ENCODE results near the gene AHSG.
"Not testable (repeated sequence)": the region's sequence is repeated elsewhere in the genome, so short reads cannot be mapped to it uniquely, and the experiment has no call there.

The AHSG gene, protein sequence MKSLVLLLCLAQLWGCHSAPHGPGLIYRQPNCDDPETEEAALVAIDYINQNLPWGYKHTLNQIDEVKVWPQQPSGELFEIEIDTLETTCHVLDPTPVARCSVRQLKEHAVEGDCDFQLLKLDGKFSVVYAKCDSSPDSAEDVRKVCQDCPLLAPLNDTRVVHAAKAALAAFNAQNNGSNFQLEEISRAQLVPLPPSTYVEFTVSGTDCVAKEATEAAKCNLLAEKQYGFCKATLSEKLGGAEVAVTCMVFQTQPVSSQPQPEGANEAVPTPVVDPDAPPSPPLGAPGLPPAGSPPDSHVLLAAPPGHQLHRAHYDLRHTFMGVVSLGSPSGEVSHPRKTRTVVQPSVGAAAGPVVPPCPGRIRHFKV

DNA sequence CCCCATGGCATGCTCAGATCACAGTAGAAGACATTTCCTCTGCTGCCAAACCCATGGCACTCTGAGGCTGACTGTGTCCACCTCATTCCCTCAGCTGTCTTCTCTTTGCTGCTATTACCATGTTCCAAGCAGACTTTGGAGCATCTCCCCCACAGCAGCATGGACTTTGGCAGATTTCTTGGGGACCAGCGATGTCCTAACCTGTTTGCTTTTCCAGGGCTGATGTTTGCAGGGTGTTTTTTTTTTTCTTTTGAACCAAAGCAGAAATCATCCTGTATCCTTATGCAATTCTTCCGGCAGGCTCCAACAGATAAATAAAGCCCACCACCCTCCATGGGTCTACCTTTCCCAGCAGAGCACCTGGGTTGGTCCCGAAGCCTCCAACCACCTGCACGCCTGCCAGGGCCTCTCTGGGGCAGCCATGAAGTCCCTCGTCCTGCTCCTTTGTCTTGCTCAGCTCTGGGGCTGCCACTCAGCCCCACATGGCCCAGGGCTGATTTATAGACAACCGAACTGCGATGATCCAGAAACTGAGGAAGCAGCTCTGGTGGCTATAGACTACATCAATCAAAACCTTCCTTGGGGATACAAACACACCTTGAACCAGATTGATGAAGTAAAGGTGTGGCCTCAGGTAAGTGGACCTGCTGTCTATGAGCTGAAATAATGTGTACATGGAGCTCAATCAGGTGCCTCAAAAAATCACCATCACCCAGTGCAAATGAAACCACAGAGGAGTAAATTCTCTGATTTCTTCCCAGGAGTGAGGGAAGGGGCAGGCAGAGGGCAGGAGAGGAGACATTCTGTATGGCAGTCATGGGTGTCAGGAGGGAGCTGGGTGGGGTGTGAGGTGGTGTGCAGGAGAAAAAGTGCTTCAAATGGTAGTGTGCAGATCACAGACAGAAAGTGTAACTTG, at the start of gene AHSG:
Gene AHSG (plus strand): TSS at position 340 of the 916 bp plus-strand sequence. CDS start 82 bp downstream, at position 422.
- DNase-seq (ENCODE audit: low read depth in 2 of 2), result no peak

DNA sequence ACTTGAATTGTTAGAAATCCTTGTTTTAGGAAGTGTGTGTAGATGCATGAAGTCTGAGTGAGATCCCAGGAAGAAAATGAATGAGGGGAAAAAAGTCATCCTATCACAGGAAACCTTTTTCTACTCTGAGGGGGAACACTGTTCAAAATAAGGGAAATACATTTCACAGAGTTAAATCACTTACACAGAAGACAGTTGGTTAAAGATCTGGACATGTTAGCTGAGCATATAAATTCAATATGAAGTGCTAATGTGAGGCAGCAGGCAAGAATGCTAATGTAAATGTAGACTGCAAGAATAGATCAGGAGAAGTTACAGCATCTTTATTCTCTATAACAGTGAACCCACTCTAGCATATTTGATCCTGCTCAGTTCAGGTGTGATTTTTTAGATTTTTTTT, 48.3 kb upstream of the AHSG start:
- no peak for DNase-seq (ENCODE audit: low read depth in 2 of 2)

DNA sequence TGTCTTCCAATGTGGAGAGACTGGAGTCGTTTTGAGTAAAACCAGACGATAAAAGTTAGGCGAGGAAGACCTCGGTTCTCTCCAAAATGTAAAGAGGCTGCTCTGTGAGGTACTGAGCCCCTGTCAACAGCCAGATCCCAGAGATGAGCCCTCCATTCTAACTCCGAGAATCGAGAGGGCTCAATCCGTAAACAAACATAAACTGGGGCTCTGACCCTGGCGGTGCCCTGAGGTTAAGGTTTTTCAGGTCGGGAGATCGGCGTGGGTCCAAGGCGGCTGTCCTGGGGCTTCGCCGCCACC, 46.1 kb upstream of the AHSG start:
- DNase-seq (ENCODE audit: low read depth in 2 of 2), result no peak

DNA sequence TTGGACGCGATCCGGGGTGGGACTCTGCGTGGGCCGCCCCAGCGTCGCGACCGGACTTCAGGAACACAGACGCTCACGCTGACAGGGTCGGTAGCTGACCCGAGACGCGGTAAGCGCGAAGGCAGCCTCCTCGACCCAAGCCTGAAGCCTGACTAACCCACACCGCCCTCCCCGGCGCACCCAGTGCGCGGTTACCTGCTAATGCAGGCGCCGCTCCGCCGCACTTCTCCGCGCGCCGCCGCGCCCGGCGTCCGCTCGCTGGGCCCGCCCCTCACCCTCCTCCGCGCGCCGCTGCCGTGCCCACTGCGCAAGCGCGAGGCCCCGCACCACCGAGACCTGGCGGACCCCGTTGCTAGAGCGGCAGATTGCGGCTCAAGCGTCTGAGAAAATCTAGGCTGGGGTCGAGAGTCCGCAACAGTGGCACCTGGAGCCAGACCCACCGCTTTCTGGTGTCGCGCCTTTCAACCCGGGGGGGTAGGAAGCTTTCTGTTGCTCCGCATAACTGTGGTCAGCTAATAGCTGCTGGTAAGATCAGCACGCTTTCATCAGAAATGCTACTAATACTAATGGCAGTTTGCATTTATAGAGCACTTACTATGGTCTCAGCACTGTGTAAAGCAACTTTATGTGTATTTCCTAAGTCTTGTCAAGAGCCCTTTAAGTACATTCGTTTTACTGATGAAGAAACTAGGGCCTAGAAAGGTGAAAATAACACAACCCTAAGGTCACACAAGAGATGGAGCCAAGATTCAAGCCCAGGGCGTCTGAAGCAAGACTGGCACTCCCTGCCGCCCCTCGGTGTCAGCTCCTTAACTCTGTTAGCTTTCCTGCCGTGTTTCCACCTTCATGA, 45.6 kb upstream of the AHSG start, which contains the start of gene TBCCD1:
Gene TBCCD1 (minus strand): TSS at position 268 of the 850 bp plus-strand sequence. CDS start 3,010 bp downstream, outside the sequence.
- peak; percentile 86 to 92 for DNase-seq (ENCODE audit: low read depth in 2 of 2)

DNA sequence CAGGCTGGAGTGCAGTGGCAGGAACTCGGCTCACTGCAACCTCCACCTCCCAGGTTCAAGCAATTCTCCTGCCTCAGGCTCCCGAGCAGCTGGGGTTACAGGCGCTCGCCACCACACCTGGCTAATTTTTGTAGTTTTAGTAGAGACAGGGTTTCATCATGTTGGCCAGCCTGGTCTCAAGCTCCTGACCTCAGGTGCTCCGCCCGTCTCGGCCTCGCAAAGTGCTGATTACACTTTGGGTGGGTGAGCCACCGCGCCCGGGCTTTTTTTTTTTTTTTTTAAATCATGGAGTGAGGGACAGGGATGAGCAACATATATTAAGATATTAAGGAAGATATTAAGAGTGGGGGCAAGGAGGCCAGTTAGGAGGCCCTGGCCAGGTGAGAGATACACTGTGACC, 43.5 kb upstream of the AHSG start:
- not testable (repeated sequence) for DNase-seq (ENCODE audit: low read depth in 2 of 2)

DNA sequence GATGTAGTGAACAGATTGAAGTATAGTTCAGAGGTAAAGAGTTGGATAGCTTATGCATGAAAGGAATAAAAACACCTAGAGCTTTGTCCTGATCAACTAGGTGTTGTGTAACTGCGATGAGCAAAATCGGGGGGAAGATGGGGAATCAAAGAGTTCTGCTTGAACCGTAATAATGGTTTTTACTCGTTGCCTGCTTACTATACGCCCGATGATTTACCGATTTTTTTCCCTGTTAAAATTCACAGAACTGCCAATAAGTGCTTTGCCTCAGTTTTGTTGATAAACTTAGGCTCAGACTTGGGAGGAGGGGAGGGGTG, 43.1 kb upstream of the AHSG start:
- DNase-seq (ENCODE audit: low read depth in 2 of 2), result no peak

DNA sequence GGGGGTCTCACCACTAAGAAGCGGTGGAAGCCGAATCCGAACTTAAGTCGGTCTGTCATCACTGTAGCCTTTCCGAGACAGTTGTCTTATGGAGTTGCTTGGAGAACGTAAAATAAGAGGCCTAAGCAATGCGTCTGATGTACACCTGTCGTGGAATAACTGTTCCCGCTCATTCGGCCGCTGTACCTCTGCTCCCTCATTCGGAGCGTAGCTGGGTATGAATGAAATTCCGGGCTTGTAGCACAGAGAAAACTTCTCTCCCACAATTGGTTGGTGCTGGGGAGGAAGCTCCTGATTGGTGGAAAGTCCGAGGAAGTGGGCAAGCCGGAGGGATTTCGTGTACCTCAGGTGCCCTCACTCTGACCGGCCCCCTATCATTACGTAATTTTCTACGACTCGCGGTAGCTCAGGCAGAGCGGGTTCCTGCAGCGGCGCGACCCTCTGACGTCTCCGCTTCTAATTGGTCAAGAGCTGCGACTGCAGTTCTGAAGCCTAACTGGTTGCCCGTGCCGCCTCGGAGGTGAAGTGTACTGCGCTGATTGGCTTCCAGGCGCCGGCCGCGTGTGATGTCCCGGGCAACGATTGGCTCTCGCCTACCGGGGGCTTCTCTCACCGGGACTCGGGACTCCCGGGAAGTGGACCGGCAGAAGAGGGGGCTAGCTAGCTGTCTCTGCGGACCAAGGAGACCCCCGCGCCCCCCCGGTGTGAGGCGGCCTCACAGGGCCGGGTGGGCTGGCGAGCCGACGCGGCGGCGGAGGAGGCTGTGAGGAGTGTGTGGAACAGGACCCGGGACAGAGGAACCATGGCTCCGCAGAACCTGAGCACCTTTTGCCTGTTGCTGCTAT, 42.5 kb upstream of the AHSG start, which contains the start of gene DNAJB11:
Gene DNAJB11 (plus strand): TSS at position 625 of the 845 bp plus-strand sequence. CDS start 178 bp downstream, at position 803.
- peak; percentile 97 to 98 for DNase-seq (ENCODE audit: low read depth in 2 of 2)

DNA sequence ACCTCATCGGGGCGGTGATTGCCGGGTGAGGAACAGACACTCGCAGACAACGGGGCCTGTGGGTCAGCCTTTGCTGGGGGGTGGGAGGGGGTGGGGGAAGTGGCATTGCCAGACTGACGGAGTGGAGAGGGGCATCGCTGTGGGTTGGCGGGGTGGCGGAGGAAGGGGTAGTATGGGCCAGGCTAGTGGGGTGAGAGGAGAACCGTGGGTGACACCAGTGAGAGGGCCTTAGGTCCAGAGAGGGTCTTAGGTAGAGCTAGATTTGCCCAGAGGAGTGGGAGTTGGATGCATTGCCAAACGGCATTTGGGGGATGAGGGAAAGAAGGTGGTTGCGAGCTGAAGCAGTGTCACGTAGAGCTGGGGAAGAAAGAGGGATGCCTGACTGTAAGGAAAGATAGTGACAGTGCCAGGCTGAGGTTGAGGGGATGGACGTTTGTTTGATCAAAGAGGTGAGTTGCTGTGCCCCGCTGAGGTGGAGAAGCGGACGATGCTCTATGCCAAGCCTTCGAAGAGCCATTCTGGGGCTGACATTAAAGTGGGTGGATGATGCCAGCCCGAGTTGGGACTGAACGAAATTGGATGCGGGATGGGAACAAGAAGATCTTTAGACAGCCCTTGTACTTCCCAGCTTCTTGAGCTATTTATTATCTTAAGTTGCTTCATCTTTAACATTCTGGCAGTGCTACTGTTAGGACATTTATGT, 41.8 kb upstream of the AHSG start:
- DNase-seq (ENCODE audit: low read depth in 2 of 2), result no peak

DNA sequence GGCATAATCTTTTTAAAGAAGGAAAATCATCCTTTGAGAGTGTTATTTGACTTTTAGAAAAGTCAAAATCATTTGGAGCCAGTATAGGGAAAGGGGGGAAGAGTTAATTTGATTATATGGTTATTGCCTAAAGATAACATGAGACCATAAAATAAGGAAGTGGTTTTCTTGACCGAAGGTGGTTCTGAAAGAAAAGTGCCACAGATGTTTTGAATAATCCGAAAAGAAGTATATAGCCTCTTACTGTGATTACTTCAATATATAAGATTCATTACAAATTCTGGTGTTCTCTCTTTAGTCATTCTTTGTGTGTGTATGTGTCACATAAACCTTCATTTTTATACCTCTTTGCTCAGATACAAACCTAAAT, 41.2 kb upstream of the AHSG start:
- DNase-seq (ENCODE audit: low read depth in 2 of 2), result no peak

DNA sequence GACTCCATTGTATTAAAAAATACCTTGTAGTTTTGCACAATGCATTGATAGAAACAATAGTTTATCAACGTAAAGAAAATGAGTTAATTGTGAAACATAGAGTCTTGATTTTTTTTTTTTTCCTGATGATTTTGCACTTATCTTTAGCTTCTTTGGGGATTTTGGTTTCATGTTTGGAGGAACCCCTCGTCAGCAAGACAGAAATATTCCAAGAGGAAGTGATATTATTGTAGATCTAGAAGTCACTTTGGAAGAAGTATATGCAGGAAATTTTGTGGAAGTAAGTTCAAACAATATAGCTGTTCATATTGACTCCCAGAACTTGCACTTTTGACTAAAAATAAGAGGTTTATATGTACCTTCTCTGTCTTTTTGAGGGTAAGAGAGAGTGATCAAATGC, 35.3 kb upstream of the AHSG start:
- DNase-seq (ENCODE audit: low read depth in 2 of 2), result no peak

DNA sequence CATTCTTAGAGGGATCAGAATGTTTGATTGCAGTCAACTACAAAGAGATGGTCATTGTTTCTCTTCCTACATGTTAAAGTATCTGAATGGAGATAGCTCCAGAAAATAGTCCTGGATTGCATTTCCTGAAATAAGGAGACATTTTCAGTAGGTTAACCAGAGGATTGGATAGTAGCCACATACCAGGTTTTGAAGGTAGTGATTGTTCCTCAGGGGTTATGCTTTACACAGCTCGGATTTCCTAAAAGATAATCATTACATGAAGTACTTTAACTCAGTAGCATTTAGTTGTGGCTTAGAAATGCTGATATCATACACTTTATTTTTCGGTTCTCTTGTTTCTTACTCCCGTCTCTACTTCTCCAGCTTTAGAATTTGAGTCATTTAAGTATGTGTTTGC, 32.1 kb upstream of the AHSG start:
- DNase-seq (ENCODE audit: low read depth in 2 of 2), result no peak

DNA sequence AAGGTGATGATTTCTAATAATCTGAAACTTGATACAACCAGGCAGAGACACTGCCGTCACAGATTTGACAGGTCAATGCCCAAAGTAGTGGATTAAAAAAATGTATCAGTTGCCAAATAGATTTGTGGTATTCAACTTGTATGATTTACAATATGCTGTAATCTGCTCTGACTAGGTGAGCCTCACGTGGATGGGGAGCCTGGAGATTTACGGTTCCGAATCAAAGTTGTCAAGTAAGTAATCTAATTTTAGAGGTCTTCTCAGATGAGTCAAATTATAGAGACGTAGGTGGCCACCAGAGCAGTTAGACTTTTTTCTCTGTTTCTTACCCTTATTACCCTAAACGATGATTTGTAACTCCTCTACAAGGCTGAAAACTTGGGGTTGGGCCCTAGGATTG, 30.3 kb upstream of the AHSG start:
- no peak for DNase-seq (ENCODE audit: low read depth in 2 of 2)

DNA sequence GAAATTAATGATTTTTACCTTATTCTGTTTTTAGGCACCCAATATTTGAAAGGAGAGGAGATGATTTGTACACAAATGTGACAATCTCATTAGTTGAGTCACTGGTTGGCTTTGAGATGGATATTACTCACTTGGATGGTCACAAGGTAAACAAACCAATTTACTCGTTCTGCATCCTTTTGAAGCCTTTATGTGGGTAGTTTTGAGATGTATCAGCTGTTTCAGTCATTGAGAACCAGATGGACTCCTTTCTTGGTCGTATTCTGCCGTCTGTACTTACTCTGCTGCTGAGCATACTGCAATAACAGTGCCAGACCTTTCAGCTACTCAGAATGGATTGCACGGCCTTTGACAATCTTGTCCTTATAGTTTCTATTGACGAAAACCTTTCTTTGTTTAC, 29.0 kb upstream of the AHSG start:
- no peak for DNase-seq (ENCODE audit: low read depth in 2 of 2)

DNA sequence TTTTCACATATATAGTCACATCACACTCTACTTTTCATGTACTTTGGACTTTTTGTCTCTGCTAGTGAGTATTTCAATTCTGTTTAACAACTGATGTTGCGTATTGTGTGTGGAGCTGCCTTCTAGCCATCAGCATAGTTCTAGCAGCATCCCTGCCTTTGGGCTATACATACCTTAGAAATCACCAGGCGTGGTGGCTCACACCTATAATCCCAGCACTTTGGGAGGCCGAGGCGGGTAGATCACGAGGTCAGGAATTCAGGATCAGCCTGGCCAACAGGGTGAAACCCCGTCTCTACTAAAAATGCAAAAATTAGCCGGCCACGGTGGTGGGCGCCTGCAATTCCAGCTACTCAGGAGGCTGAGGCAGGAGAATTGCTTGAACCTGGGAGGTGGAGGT, 26.6 kb upstream of the AHSG start:
- not testable (repeated sequence) for DNase-seq (ENCODE audit: low read depth in 2 of 2)

DNA sequence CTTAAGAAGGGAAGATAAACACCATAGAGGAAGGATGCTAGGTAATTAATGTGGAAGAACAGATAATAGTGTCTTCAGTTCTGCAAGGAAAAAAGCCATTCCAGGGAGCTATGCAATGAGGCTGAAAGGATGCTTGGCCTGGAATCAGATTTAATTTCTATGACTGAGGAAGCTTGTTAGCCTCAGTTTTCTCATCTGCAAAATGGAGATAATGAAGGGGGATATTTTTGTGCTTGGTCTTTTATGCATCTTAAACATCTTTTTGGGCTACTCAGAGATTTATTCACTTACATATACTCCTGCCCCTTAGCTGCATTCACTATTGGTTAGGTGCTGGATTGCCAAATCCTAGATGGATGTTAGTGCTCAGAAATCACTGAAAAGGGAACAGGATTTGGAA, 25.7 kb upstream of the AHSG start:
- DNase-seq (ENCODE audit: low read depth in 2 of 2), result no peak

DNA sequence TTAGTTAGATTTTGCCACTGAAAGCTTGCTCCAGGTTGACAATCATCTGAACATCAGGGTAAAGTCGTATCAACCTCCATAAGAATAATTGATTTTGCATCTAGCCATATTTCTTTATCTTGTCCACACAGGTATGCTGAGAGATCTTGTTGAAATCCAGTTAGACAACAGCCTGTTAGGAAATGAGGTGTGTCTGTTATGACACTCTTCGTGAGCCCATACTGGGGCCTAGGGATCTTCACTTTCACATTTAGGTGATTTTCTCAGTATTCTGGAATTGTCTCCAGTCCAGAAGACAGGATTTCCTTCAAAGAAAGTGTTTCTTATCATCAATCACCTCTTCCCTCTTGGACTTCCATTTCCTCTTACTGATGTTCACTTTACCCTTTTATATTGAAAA, 24.2 kb upstream of the AHSG start:
- no peak for DNase-seq (ENCODE audit: low read depth in 2 of 2)

DNA sequence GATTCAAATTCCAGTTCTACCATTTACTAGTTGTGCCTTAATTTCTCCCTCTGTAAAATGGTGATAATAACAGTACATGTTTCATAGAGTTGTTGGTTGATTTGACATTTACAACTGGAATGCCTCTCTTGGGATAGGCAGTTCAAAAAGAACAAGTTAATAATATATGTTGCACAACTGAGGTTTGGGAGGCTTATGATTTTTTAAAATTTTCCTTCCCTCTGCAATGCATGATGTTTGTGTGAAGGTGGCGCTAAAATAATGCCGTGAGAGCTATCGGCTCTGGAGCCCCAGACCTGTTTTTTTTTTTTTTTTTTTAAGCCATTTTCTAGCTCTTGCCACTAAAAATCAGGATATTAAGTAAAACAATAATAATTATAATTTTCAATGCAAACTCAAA, 23.7 kb upstream of the AHSG start:
- DNase-seq (ENCODE audit: low read depth in 2 of 2), result no peak

DNA sequence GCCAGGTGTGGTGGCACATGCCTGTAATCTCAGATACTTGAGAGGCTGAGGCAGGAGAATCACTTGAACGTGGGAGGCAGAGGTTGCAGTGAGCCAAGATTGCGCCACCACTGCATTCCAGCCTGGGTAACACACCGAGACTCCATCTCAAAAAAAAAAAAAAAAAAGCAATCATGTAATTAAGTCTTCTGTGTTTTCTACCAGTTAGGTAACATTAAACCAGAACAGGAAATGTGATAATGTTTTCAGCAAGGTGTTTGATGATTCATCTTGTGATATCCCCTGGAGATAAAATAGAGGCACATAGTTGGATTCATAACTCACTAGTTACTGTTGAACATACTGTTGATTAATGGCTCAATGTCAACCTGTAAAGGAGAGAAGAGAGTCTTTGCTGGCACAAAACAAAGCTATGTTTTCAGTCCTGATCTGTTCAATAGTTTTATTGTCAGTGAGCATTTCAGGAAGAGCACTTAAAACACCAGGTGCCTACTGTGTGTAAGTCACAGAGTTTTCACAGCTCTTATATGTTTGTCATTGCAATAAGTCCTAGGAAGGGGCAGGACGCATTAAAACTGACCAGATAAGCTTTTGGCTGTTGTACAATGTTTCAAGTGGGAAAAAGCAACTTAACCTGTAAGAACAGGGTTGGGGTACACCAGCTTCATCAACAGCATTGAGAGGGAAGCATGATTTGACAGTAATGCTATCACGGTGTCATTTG, 22.8 kb upstream of the AHSG start:
- DNase-seq (ENCODE audit: low read depth in 2 of 2), result no peak

DNA sequence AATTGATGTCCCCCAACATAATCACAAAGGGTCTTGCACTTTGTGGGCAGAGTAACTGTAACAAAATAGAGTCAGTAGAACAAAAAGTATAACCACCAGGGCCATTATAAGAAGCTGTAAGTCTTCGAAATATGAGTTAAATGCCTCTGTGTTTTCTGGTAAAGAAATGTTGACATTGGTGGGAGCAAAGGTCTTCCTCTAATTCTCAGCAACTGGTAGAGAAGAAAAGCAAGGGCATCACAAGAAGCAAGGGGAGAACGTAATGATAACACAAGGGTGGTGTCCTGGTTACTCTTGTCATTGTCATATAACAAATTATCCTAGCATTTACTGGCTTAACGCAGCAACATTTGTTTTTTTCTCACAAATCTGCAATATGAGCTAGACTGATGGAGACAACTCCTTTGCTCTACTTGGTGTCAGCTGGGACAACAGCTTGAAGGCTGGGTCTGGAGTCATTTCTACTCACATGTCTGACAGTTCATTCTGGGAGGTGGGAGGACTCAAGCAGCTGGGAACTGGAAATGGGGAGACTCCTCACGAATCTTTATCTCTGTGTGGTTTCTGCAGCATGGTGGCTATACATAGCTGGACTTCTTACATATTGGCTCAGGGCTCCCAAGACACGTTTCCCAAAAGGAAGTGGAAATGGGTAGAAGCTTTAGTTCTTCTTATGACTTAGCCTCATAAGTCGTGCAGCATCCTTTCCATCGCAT, 22.1 kb upstream of the AHSG start:
- DNase-seq (ENCODE audit: low read depth in 2 of 2), result no peak
